GM21515 (cell line): ENCODE results near the gene NISCH.
"Not testable (repeated sequence)": the region's sequence is repeated elsewhere in the genome, so short reads cannot be mapped to it uniquely, and the experiment has no call there.

ENCODE experiments used
- ATAC-seq: cut with Tn5 transposase; IDR thresholded peaks from one replicate; pipeline ENCODE4 v1.9.1; 2021; ENCODE audit not compliant: unreplicated experiment

Gene NISCH

DNA sequence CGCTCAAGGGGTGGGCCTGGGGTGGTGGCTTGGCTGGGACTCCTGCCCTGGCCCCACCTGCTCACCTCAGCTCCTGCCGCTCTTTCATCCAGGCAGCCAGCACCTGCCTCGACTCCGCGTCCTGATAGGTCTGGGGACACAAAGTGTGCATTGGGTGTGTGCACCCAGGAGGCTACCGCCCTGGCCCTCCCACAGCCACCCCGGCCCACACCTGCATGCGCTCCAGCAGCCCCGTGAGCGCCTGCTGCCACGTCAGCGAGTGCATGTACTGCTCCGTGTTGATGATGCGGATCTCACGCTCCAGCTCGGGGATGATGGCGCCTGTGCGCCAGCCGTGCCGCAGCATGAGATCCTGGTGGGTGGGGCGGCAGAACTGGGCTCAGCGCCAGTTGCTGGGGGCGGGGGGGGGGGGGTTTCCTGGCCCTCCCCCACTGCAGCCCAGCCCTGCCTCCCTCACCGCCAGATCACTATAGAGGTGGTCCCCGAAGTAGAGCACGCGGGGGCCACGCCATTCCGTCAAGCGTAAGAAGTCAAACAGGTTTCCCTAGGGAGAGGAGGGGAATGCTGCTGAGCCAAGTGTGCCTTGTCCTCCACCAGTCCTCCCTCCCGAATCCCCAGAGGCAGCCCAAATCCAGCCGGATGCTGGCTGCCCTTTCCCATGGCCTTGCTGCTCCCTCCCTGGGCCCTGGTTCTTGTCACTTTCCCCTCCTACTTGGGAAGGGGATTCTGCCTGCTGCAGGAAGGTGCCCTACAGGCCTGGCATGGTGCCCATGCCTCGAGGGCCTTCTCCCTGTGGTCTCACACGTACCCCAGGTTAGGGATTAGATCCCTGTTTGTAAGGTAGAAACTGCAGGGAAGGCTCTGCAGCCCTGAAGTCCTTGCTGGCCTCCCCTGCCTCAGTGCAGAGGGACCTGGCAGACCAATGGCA is 69.6 kb downstream of the NISCH start:
- no peak for ATAC-seq

DNA sequence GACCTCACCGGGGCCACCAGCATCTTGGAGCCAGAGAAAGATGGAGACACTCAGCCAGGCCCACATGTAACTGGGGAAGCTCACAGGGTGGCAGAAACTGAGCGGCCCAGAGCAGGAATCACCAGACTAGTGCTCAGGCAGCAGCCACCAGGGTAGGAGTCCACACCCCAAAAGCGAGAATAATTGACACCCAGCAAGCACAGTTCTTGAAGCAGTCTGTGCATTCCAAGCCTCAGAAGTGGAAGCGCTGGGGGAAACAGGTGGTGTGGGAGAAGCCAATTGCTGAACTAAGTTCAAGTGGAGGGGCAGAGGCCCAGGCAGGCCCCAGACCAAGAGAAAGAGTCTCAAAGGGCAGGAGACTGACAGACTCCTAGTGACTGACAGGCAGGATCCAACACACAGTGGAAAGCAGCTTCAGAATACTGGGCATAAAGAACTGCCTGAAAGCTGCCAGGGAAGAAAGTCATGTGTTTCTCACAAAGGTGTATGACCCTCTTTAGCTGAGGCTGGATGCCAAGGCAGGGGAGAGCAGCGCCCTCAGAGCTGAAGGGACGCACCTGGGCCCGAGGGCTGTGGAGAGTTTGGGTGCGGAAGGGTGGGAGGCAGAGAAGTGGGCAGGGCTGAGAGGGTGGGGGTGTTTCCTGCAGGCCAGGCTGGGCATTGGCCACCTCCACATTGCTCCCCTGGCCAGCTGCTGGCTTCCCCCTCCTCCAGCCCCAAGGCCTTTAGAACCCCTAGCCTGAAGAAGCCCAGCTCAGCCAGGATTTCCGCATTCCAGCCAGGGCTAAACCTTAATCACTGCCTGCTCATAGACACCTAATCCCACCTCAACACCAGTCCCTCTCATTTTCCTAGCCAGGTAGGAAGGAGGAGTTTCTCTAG is 70.5 kb downstream of the NISCH start:
- ATAC-seq = no peak

- ATAC-seq = not testable (repeated sequence)
Observed at GRCh38 chr3:52526671-52527038, 71.3 kb downstream of the NISCH start.

GRCh38 chr3:52527039-52527731 is 71.8 kb downstream of the NISCH start:
- no peak for ATAC-seq

DNA sequence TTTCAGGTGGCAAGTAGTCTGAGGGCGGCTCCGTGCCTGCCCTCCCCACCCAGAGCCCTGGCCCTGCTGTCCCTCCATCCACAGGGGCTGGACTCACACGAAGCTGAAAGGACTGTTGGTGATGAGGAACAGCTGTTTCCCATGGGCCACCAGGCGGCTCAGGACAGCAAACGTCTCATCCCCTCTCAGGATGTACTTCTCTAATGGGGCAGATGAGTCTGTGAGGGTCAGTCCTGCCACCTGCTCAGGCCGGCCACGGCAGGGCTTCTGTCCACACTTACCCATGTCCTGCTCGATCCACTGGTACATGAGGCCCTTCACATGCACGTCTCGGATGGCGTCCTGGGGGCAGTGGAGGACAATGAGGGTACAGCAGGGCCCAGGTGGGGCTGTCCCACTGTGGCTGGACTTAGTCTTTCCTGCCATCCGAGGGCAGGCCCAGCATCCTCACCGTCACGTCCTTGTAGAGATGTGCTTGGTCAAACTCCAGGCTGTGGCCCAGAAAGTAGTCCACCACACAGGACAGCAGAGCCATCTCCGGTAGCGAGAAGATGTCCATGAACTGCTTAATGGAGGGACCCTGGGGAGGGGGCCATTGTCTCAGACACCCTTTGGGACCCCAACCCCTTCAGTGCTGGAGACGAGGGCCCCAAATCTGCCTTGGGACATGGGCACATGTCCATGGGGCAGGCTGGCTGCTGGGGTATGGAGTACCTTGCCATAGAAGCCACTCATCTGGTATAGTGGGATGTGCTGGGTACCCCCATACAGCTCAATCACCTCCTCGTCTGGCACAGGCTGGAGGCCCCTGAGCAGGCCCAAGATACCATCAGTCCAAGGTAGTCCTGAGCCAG is 72.6 kb downstream of the NISCH start:
- no peak for ATAC-seq

GRCh38 chr3:52528586-52529375 is 73.4 kb downstream of the NISCH start:
- no peak for ATAC-seq

DNA sequence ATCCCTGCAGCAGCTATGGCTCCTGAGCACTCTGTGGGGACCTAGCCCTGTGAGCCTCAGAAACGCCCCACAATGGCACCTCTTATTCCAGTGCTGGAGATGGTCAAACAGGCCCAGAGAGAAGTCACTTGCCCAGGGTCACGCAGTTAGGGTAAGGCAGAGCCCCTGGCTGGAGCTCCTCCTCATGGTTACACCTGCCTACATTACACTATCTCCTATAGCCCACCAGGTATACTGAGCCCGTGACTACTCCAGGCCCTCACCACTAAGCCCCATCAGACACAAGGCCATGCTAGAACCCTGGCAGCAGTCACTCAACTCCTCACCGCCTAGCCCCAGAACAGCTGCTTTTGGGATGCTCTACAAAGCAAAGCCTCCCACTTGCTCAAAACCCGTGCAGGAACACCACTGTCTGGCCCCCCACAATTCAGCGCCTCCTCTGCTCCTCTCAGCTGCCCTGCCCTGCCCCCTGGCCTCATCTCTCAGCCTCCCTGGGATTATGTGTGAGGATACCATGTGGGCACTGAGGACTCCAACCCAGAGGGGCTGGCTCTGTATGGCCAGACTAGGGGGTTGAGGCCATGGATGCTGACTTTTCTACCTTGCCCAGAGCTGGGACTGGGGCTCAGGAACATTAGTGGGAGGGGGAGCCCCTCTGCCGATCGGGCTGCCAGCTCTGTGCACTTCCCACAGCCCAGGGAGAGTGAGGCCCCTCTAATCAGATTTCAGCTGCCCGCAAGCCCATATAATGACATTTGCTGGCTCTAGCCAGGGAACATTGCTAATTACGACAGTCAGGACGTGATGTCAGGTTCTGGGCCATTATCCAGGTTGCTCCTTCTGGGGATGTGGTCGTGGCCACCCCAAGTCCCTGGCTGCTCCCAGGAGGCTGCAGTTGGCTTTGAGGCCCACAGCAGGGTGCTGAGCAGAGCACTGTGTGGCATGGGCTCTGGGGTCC is 74.3 kb downstream of the NISCH start:
- ATAC-seq = no peak

- ATAC-seq = no peak
Observed at GRCh38 chr3:52530918-52531826, 75.8 kb downstream of the NISCH start.

DNA sequence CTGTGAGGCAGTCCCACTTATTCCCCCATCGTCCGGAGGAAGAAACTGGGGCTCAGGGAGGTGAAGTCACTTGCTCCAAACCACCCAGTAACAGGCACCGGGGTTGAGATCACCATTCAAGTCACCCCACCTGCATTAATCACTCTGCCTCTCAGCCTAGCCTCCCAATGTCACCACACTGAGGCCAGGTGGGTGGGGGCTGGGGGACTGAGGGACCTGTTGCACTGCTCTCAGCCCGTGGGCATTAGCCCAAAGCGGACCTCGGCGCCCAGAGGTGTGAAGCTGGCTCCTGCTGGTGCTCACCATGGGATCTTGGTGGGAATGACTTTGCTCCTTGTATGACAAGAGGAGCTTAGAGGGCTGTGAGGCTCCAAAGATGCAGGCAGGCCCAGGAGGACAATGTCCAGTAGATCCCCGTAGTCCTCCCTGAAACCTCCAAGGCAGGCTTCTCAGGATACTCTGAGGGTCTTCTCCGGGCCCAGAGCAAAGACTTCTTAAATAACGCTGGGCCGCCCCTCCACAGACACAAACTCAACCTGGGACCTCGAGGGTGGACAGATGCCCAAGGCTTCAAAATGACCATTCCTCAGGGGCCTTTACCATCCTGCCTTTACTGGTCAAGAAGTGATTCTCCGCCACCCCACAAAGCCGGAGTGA is 76.6 kb downstream of the NISCH start:
- no peak for ATAC-seq

- no peak for ATAC-seq
Observed at GRCh38 chr3:52532517-52532837, 77.1 kb downstream of the NISCH start.

DNA sequence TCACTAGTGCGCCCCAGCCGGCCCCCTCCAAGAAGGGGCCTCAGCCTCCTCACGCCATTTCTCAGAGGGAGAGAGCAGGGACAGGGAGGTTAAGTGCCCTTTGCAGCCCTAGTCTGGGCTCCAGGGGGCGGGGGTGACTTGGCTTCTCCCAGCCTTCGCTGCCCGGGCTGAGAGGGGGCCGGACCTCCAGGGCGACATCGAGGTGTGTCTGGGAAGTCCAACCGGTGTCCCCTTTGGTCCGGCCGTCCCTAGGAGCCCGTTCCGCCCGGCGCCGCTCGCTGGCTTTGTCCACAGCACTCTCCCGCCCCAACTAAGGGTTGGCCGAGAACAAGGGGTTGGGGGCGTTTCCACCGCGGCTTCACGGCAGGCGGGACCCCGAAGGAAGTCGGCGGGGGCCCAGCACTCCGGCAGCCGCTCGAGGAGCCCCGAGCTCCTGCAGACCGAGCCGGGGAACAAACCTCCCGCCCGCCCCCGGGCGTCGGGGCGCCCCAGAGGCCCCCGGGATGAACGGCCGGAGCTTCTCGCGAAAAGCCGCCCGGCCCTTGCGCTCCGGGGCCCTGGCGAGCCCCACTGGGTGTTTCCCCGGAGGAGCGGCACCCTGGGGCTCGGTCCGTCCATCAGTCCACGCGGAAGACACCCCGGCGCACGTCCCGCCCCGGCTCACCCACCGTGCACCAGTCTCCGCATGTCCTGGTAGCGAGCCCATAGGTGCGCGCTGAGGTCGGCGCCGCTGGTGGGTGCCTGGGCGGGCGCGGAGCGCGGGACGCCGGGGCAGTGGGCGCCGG is 77.6 kb downstream of the NISCH start:
- no peak for ATAC-seq

DNA sequence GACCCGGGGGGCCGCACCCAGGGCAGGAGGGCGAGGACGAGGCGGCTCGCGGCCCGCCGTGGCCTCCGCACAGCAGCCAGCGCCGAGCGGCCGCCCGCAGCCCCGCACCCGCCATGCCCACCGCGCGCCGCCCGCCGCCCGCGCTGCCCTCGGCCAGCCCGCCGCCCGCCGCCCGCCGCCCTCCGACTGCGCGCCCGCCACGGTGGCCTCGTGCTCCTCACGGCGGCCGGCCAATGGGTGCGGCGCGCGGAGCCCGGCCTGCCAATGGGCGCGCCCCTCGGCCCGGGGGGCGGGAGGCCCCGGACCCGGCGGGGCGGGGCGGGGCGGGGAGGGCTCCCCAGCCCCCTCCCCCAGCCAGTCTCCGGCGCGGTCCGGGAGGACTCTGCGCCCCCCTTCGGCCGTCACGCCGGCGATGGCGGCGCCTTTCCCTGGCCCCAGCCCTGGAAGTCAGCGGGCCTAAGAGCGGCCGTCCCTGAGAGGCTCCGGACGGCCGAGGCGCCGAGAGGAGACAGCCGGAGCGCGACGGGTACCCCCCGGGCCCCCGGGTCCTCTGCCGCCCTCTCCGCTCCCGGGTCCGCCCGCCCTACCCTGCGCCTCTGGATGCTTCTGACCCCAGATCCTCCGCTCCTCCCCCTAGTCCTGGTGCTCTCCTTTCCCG is 78.3 kb downstream of the NISCH start, which contains the start of gene NT5DC2:
Gene NT5DC2, minus strand, starts transcription at position 235 of the 658 bp plus-strand sequence. Its CDS starts 120 bp downstream, at position 115.
- ATAC-seq = no peak

- ATAC-seq = no peak
Observed at GRCh38 chr3:52534281-52535183, 79.1 kb downstream of the NISCH start.

GRCh38 chr3:52535411-52536111 is 80.2 kb downstream of the NISCH start:
- no peak for ATAC-seq
